ENCODE data around the gene KCTD13. TPM values are rescaled to one million over a fixed set of nuclear protein-coding genes. Genes with fewer than 3 reads are reported as not detected.

The KCTD13 gene
- total RNA-seq, 2 experiments from 2014 or later, result 40.0 to 43.8 TPM

- H3K4me1 ChIP-seq (ENCODE audit: insufficient read depth, low read length), result peaks cover 20% of the 10 kb centered on the region
- Mint-ChIP-seq H3K36me3 (ENCODE audit: low read depth) (no peaks in the 10 kb centered on the region), H3K4me3 (no peak overlapping the region), H3K27me3 (peaks cover 42% of the 10 kb centered on the region), H3K9me3 (no peaks in the 10 kb centered on the region), H3K4me1 (ENCODE audit: low read depth) (peaks cover 16% of the 10 kb centered on the region), H3K27ac (no peak overlapping the region)
- intact Hi-C loops (cut with DNase I, micrococcal nuclease), result no loop called here
- ATAC-seq (ENCODE audit: poor library complexity), result no peak
- no peak overlapping the region for H3K4me3 ChIP-seq (ENCODE audit: low read length)
- ChIA-PET CTCF (no interaction called here), POLR2A (no interaction called here)
- TF ChIP-seq, protein P1, sequence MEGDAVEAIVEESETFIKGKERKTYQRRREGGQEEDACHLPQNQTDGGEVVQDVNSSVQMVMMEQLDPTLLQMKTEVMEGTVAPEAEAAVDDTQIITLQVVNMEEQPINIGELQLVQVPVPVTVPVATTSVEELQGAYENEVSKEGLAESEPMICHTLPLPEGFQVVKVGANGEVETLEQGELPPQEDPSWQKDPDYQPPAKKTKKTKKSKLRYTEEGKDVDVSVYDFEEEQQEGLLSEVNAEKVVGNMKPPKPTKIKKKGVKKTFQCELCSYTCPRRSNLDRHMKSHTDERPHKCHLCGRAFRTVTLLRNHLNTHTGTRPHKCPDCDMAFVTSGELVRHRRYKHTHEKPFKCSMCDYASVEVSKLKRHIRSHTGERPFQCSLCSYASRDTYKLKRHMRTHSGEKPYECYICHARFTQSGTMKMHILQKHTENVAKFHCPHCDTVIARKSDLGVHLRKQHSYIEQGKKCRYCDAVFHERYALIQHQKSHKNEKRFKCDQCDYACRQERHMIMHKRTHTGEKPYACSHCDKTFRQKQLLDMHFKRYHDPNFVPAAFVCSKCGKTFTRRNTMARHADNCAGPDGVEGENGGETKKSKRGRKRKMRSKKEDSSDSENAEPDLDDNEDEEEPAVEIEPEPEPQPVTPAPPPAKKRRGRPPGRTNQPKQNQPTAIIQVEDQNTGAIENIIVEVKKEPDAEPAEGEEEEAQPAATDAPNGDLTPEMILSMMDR (IDR thresholded peaks at IDR 0.05), result no peak
- peaks cover 22 to 27% of the 10 kb centered on the region in 2 experiments for H3K27me3 ChIP-seq (ENCODE audit: control insufficient read depth in 1 of 2, insufficient read depth in 2 of 2, low read length in 2 of 2)
- H3K9me3 ChIP-seq (ENCODE audit: control insufficient read depth in 1 of 2, insufficient read depth in 1 of 2, low read length in 2 of 2), result peaks cover 0 to 15% of the 10 kb centered on the region in 2 experiments
- H3K27ac ChIP-seq (ENCODE audit: low read depth in 1 of 2, low read length in 2 of 2), result no peak overlapping the region
- DNase-seq, result no peak
- no peaks in the 10 kb centered on the region for H3K36me3 ChIP-seq (ENCODE audit: insufficient read depth, low read length)
These were observed 45.0 kb downstream of the KCTD13 start for GRCh38 chr16:29881050-29881449.

- Histone ChIP-seq H3K27me3 (ENCODE audit: control insufficient read depth in 1 of 2, insufficient read depth in 2 of 2, low read length in 2 of 2) (peaks cover 23 to 29% of the 10 kb centered on the region in 2 experiments), H3K36me3 (ENCODE audit: insufficient read depth, low read length) (no peaks in the 10 kb centered on the region), H3K4me3 (ENCODE audit: low read length) (no peak overlapping the region), H3K4me1 (ENCODE audit: insufficient read depth, low read length) (peaks cover 20% of the 10 kb centered on the region), H3K27ac (ENCODE audit: low read depth in 1 of 2, low read length in 2 of 2) (no peak overlapping the region), H3K9me3 (ENCODE audit: control insufficient read depth in 1 of 2, insufficient read depth in 1 of 2, low read length in 2 of 2) (peaks cover 0 to 10% of the 10 kb centered on the region in 2 experiments)
- H3K27ac Mint-ChIP-seq, result no peak overlapping the region
- H3K36me3 Mint-ChIP-seq (ENCODE audit: low read depth), result no peaks in the 10 kb centered on the region
- peaks cover 35% of the 10 kb centered on the region for H3K27me3 Mint-ChIP-seq
- TF ChIP-seq, protein P1 (IDR thresholded peaks at IDR 0.05), result no peak
- intact Hi-C loops (cut with DNase I, micrococcal nuclease), result no loop called here
- peaks cover 18% of the 10 kb centered on the region for H3K4me1 Mint-ChIP-seq (ENCODE audit: low read depth)
- ATAC-seq (ENCODE audit: poor library complexity) (no peak), DNase-seq (no peak)
- no peaks in the 10 kb centered on the region for H3K9me3 Mint-ChIP-seq
- H3K4me3 Mint-ChIP-seq, result no peak overlapping the region
- POLR2A ChIA-PET, result no interaction called here
- CTCF ChIA-PET, result interaction anchor here (2.3 kb wide), 1 partner anchor 30 kb away, joined by 7 read pairs; no protein-coding TSS in a partner anchor
These were observed 47.9 kb downstream of the KCTD13 start for GRCh38 chr16:29878172-29878571.

GRCh38 chr16:29877266-29877961, 48.6 kb downstream of the KCTD13 start:
- ATAC-seq (ENCODE audit: poor library complexity), result peak; percentile 66
- no peaks in the 10 kb centered on the region for H3K9me3 Mint-ChIP-seq
- H3K27me3 Mint-ChIP-seq, result peaks cover 29% of the 10 kb centered on the region
- POLR2A ChIA-PET, result interaction anchor here (1.3 kb wide), 2 partner anchors 14 to 148 kb away, joined by 3 to 10 read pairs; partner anchors contain the start of gene CDIPT
- no peak overlapping the region for H3K27ac Mint-ChIP-seq
- Histone ChIP-seq H3K27ac (ENCODE audit: low read depth in 1 of 2, low read length in 2 of 2) (no peak overlapping the region), H3K36me3 (ENCODE audit: insufficient read depth, low read length) (no peaks in the 10 kb centered on the region), H3K4me1 (ENCODE audit: insufficient read depth, low read length) (peaks cover 20% of the 10 kb centered on the region), H3K27me3 (ENCODE audit: control insufficient read depth in 1 of 2, insufficient read depth in 2 of 2, low read length in 2 of 2) (peaks cover 23 to 29% of the 10 kb centered on the region in 2 experiments), H3K4me3 (ENCODE audit: low read length) (peak overlapping the region; percentile 45), H3K9me3 (ENCODE audit: control insufficient read depth in 1 of 2, insufficient read depth in 1 of 2, low read length in 2 of 2) (peaks cover 0 to 10% of the 10 kb centered on the region in 2 experiments)
- DNase-seq, result peak in 11 of 14 experiments; percentile 18 to 77 (median 38)
- intact Hi-C loops (cut with DNase I, micrococcal nuclease), result no loop called here
- TF ChIP-seq, protein P1 (IDR thresholded peaks at IDR 0.05), result no peak
- peak overlapping the region; percentile 89 for H3K4me3 Mint-ChIP-seq
- peaks cover 18% of the 10 kb centered on the region for H3K4me1 Mint-ChIP-seq (ENCODE audit: low read depth)
- H3K36me3 Mint-ChIP-seq (ENCODE audit: low read depth), result no peaks in the 10 kb centered on the region
- CTCF ChIA-PET, result interaction anchor here (2.3 kb wide), 1 partner anchor 29 kb away, joined by 7 read pairs; no protein-coding TSS in a partner anchor
